HCT116 (cell line): ENCODE measurements around the gene LOXHD1. TPM values are rescaled to one million over a fixed set of nuclear protein-coding genes. Genes with fewer than 3 reads are reported as not detected.

Source experiments
- ATAC-seq: fragments of 200-7000 bp; cut with Tn5 transposase; 2 replicates; pipeline ENCODE4 v1.9.1; 2020; ENCODE audit warnings: mild to moderate bottlenecking, moderate library complexity
- BruUV-seq: library from RNA; stranded (reverse); fragments of 400-500 nt; replicated peaks from 2 replicates; lab custom pipeline; 2021; lab: Mats Ljungman, UMichigan
- CTCF ChIA-PET: fragments of 300-600 bp; sonication (Branson Sonifier 250); formaldehyde crosslinking; loops from one replicate; lab custom pipeline; 2021; ENCODE audit warnings: antibody characterized with exemption; lab: Charles Lee
- POLR2A ChIA-PET: fragments of 300-600, 350-600 bp; sonication (Branson Sonifier 250); formaldehyde crosslinking; loops from one replicate; lab custom pipeline; 2021; ENCODE audit warnings: antibody characterized with exemption; lab: Charles Lee
- RAD21 ChIA-PET, 2 experiments: fragments of 300-600 bp; sonication (Branson Sonifier 250); formaldehyde crosslinking; loops; one replicate each; lab custom pipeline; 2023; ENCODE audit warnings: low total read pairs in 2 of 2; ENCODE audit not compliant: uncharacterized antibody in 2 of 2, unreplicated experiment in 2 of 2, low non-redundant PET in 1 of 2; lab: Charles Lee
- DNase-seq: peaks from one replicate; pipeline ENCODE4 v3.0.0-alpha.2; 2010; ENCODE audit warnings: low read depth, low spot score
- H2AFZ ChIP-seq: fragments of 200-600 bp; shearing (Covaris generic), sonication (generic); 2 replicates; pipeline ENCODE4 v1.6.1; 2017; ENCODE audit warnings: low read depth, mixed run types, mixed read lengths, antibody characterized with exemption, low read length; ENCODE audit not compliant: poor library complexity, severe bottlenecking
- H3K27ac ChIP-seq: 2 replicates; pipeline ENCODE4 v1.5.1; 2012; ENCODE audit warnings: low read depth, low read length
- H3K27me3 ChIP-seq: fragments of 200-600 bp; sonication (generic); 2 replicates; pipeline ENCODE4 v1.6.1; 2016; ENCODE audit warnings: mixed run types, low read length, mixed read lengths; ENCODE audit not compliant: insufficient read depth
- H3K36me3 ChIP-seq, 2 experiments: fragments of 200-500 bp in 1 of 2; fragments of 200-600 bp in 1 of 2; sonication (Bioruptor generic) in 1 of 2; sonication (generic) in 1 of 2; 2 replicates each; pipeline versions ENCODE4 v1.5.1 to v1.6.1; 2014 to 2016; ENCODE audit warnings: low read length in 2 of 2, inconsistent platforms in 1 of 2, mixed read lengths in 1 of 2, mixed run types in 1 of 2; ENCODE audit not compliant: insufficient read depth in 2 of 2, control insufficient read depth in 1 of 2
- H3K4me1 ChIP-seq, 2 experiments: fragments of 200-600 bp in 1 of 2; sonication (generic) in 1 of 2; 2 replicates each; pipeline versions ENCODE4 v1.5.1 to v1.6.1; 2012 to 2017; ENCODE audit warnings: low read length in 2 of 2, inconsistent platforms in 1 of 2, mild to moderate bottlenecking in 1 of 2, mixed read lengths in 1 of 2, mixed run types in 1 of 2, moderate library complexity in 1 of 2; ENCODE audit not compliant: insufficient read depth in 2 of 2, control insufficient read depth in 1 of 2
- H3K4me2 ChIP-seq: fragments of 200-600 bp; sonication (generic); 2 replicates; pipeline ENCODE4 v1.6.1; 2017; ENCODE audit warnings: mixed run types, low read length, mixed read lengths
- H3K4me3 ChIP-seq, 2 experiments: fragments of 200-600 bp in 1 of 2; sonication (generic) in 1 of 2; replicated peaks in 1 of 2; 2 replicates each; pipeline ENCODE4 v1.5.1; 2011 to 2016; ENCODE audit warnings: low read length in 2 of 2, control low read depth in 1 of 2, low read depth in 1 of 2, mild to moderate bottlenecking in 1 of 2, mixed read lengths in 1 of 2, mixed run types in 1 of 2
- H3K79me2 ChIP-seq: fragments of 200-600 bp; sonication (generic); 2 replicates; pipeline ENCODE4 v1.6.1; 2017; ENCODE audit warnings: mild to moderate bottlenecking, mixed run types, low read length, moderate library complexity, mixed read lengths; ENCODE audit not compliant: insufficient read depth
- H3K9ac ChIP-seq: fragments of 200-600 bp; sonication (generic); 2 replicates; pipeline ENCODE4 v1.6.1; 2016; ENCODE audit warnings: low read length, mixed read lengths
- H3K9me2 ChIP-seq: fragments of 200-600 bp; sonication (generic), shearing (Covaris generic); 2 replicates; pipeline ENCODE4 v1.6.1; 2017; ENCODE audit warnings: mixed run types, mild to moderate bottlenecking, moderate library complexity; ENCODE audit not compliant: insufficient read depth
- H3K9me3 ChIP-seq, 2 experiments: fragments of 200-500 bp in 1 of 2; fragments of 200-600 bp in 1 of 2; sonication (Bioruptor generic) in 1 of 2; sonication (generic) in 1 of 2; 2 replicates each; pipeline ENCODE4 v1.6.1; 2014 to 2017; ENCODE audit warnings: low read length in 2 of 2, mixed read lengths in 2 of 2, inconsistent platforms in 1 of 2, low read depth in 1 of 2, mild to moderate bottlenecking in 1 of 2, mixed run types in 1 of 2, moderate library complexity in 1 of 2; ENCODE audit not compliant: control insufficient read depth in 1 of 2, insufficient read depth in 1 of 2
- H4K20me1 ChIP-seq: fragments of 200-600 bp; sonication (generic), shearing (Covaris generic); 2 replicates; pipeline ENCODE4 v1.6.1; 2017; ENCODE audit warnings: mixed run types, mild to moderate bottlenecking, moderate library complexity; ENCODE audit not compliant: insufficient read depth
- ATF3 ChIP-seq: IDR thresholded peaks from 2 replicates; pipeline ENCODE4 v1.6.1; 2012
- CTCF ChIP-seq, 3 experiments: fragments of 200-600 bp in 1 of 3; sonication (generic) in 1 of 3; IDR thresholded peaks in 2 of 3; conservative IDR thresholded peaks in 1 of 3; 2 replicates each; pipeline ENCODE4 v1.5.1; 2012 to 2017; ENCODE audit warnings: low read depth in 2 of 3, low read length in 2 of 3, antibody characterized with exemption in 1 of 3, borderline replicate concordance in 1 of 3, control low read depth in 1 of 3, mild to moderate bottlenecking in 1 of 3, mixed read lengths in 1 of 3, mixed run types in 1 of 3, moderate library complexity in 1 of 3; ENCODE audit not compliant: insufficient read depth in 1 of 3
- EGR1 ChIP-seq: IDR thresholded peaks from 2 replicates; pipeline ENCODE4 v1.6.1; 2012; ENCODE audit warnings: low read depth
- ELF1 ChIP-seq: IDR thresholded peaks from 2 replicates; pipeline ENCODE4 v1.6.1; 2012; ENCODE audit warnings: low read depth, borderline replicate concordance
- FOSL1 ChIP-seq: IDR thresholded peaks from 2 replicates; pipeline ENCODE4 v1.6.1; 2012; ENCODE audit warnings: low read depth
- JUND ChIP-seq: IDR thresholded peaks from 2 replicates; pipeline ENCODE4 v1.6.1; 2012
- MAX ChIP-seq: IDR thresholded peaks from 2 replicates; pipeline ENCODE4 v1.6.1; 2012
- POLR2A ChIP-seq: IDR thresholded peaks from 2 replicates; pipeline ENCODE4 v1.7.0; 2011; ENCODE audit warnings: borderline replicate concordance; ENCODE audit not compliant: insufficient read depth, insufficient read length; ENCODE audit errors: extremely low read depth
- POLR2AphosphoS5 ChIP-seq: IDR thresholded peaks from 2 replicates; pipeline ENCODE4 v1.6.1; 2011; ENCODE audit warnings: mild to moderate bottlenecking, low read depth, low read length, moderate library complexity
- RAD21 ChIP-seq: IDR thresholded peaks from 2 replicates; pipeline ENCODE4 v1.6.1; 2012; ENCODE audit warnings: low read depth, mild to moderate bottlenecking
- REST ChIP-seq: IDR thresholded peaks from 2 replicates; pipeline ENCODE4 v1.6.1; 2012; ENCODE audit warnings: low read depth
- SIN3A ChIP-seq: IDR thresholded peaks from 2 replicates; pipeline ENCODE4 v1.6.1; 2012; ENCODE audit warnings: low read depth
- SP1 ChIP-seq: IDR thresholded peaks from 2 replicates; pipeline ENCODE4 v1.6.1; 2012; ENCODE audit warnings: low read depth
- SRF ChIP-seq: IDR thresholded peaks from 2 replicates; pipeline ENCODE4 v1.6.1; 2012; ENCODE audit warnings: low read depth
- TCF7L2 ChIP-seq: IDR thresholded peaks from 2 replicates; pipeline ENCODE4 v1.7.0; 2011; ENCODE audit warnings: borderline replicate concordance, inconsistent platforms; ENCODE audit not compliant: insufficient read depth, insufficient read length; ENCODE audit errors: extremely low read depth
- YY1 ChIP-seq: IDR thresholded peaks from 2 replicates; pipeline ENCODE4 v1.6.1; 2011; ENCODE audit warnings: low read length, low read depth, moderate library complexity, mild to moderate bottlenecking; ENCODE audit not compliant: insufficient replicate concordance; ENCODE audit errors: extremely low read depth
- ZBTB33 ChIP-seq: IDR thresholded peaks from 2 replicates; pipeline ENCODE4 v1.6.1; 2011; ENCODE audit warnings: mild to moderate bottlenecking, low read length, moderate library complexity; ENCODE audit not compliant: insufficient replicate concordance; ENCODE audit errors: extremely low read depth
- ZFX ChIP-seq: fragments of 450-650 bp; IDR thresholded peaks from 2 replicates; pipeline ENCODE4 v1.6.1; 2017
- ZNF274 ChIP-seq: fragments of 200-500 bp; sonication (Bioruptor generic); IDR thresholded peaks from 2 replicates; pipeline ENCODE4 v1.6.1; 2014; ENCODE audit warnings: mild to moderate bottlenecking, low read depth, low read length, inconsistent platforms
- intact Hi-C: fragments of 100-400 bp; cut with micrococcal nuclease; formaldehyde crosslinking; loops from 2 replicates; pipeline ENCODE4 v1.10.0; 2022
- total RNA-seq: library from RNA; stranded (reverse); gene quantifications from one replicate; pipeline ENCODE4 v1.2.1, GENCODE V29; 2021; ENCODE audit not compliant: unreplicated experiment

Gene LOXHD1
- total RNA-seq, 1 experiment from 2014 or later = not detected

- ATAC-seq = no peak
- Histone ChIP-seq H3K4me2 (no peak overlapping the region), H3K4me1 (peaks cover 11 to 14% of the 10 kb centered on the region in 2 experiments), H3K9ac (no peak overlapping the region), H3K79me2 (no peaks in the 10 kb centered on the region), H3K27me3 (no peaks in the 10 kb centered on the region), H3K9me2 (no peaks in the 10 kb centered on the region), H3K27ac (no peak overlapping the region), H3K9me3 (no peaks in the 10 kb centered on the region), H2AFZ (no peak overlapping the region), H3K4me3 (no peak overlapping the region), H4K20me1 (no peaks in the 10 kb centered on the region), H3K36me3 (no peaks in the 10 kb centered on the region)
- ChIA-PET CTCF (no interaction called here), POLR2A (interaction anchor here (0.8 kb wide), 1 partner anchor 367 kb away, joined by 3 read pairs; no protein-coding TSS in a partner anchor), RAD21 (no interaction called here)
- no peak for DNase-seq
- BruUV-seq = no TSS peak
- intact Hi-C loops = no loop called here
- no peak for TF ChIP-seq YY1
- TF ChIP-seq ZFX = no peak
- no peak for TF ChIP-seq POLR2AphosphoS5
- no peak for TF ChIP-seq SIN3A
- TF ChIP-seq ATF3 = no peak
- no peak for TF ChIP-seq ZNF274
- no peak for TF ChIP-seq CTCF (IDR thresholded peaks at IDR 0.05 in 2 of 3, conservative IDR thresholded peaks at IDR 0.05 in 1 of 3; ENCODE audit: borderline replicate concordance in 1 of 3, insufficient read depth in 1 of 3, low read depth in 2 of 3, low read length in 2 of 3)
- TF ChIP-seq POLR2A = no peak
- no peak for TF ChIP-seq MAX
- TF ChIP-seq EGR1 = no peak
- TF ChIP-seq FOSL1 = no peak
- no peak for TF ChIP-seq ELF1
- no peak for TF ChIP-seq SP1
- no peak for TF ChIP-seq TCF7L2
- no peak for TF ChIP-seq RAD21
- no peak for TF ChIP-seq SRF
- TF ChIP-seq ZBTB33 = no peak
- no peak for TF ChIP-seq JUND
- TF ChIP-seq REST = no peak
Observed at GRCh38 chr18:46702471-46702870, 45.5 kb upstream of the LOXHD1 start.
